GM19452 (cell line): ENCODE results near the gene AMDHD2.

Experiments
- ATAC-seq: cut with Tn5 transposase; IDR thresholded peaks from one replicate; pipeline ENCODE4 v1.9.1; 2021; ENCODE audit not compliant: unreplicated experiment

Gene AMDHD2

GRCh38 chr16:2515180-2515851 is 4.9 kb upstream of the AMDHD2 start:
- no peak for ATAC-seq

GRCh38 chr16:2516391-2517240 is 3.6 kb upstream of the AMDHD2 start:
- ATAC-seq = no peak

GRCh38 chr16:2517954-2518605 is 2.1 kb upstream of the AMDHD2 start:
- no peak for ATAC-seq

GRCh38 chr16:2518823-2519710 is 1.1 kb upstream of the AMDHD2 start:
- ATAC-seq = no peak

GRCh38 chr16:2519711-2520080 is 475 bp upstream of the AMDHD2 start:
- no peak for ATAC-seq

GRCh38 chr16:2520784-2521531 is 787 bp downstream of the AMDHD2 start:
- ATAC-seq = peak; percentile 33

GRCh38 chr16:2523801-2524231 is 3.6 kb downstream of the AMDHD2 start:
- ATAC-seq = no peak

GRCh38 chr16:2524339-2524938 is 4.3 kb downstream of the AMDHD2 start:
- ATAC-seq = no peak

GRCh38 chr16:2526135-2526534 is 6.0 kb downstream of the AMDHD2 start:
- ATAC-seq = no peak

GRCh38 chr16:2527071-2527783 is 7.1 kb downstream of the AMDHD2 start:
- ATAC-seq = no peak

- ATAC-seq = no peak
These were observed 7.6 kb downstream of the AMDHD2 start for GRCh38 chr16:2527784-2528100.

- no peak for ATAC-seq
These were observed 8.2 kb downstream of the AMDHD2 start for GRCh38 chr16:2528161-2529060.

GRCh38 chr16:2529061-2529931 is 9.1 kb downstream of the AMDHD2 start:
- ATAC-seq = no peak

- ATAC-seq = no peak
These were observed 9.9 kb downstream of the AMDHD2 start for GRCh38 chr16:2529961-2530628.

- ATAC-seq = no peak
These were observed 10.6 kb downstream of the AMDHD2 start for GRCh38 chr16:2530629-2531318.

- no peak for ATAC-seq
These were observed 11.2 kb downstream of the AMDHD2 start, which contains the start of gene CEMP1 for GRCh38 chr16:2531371-2531695. CEMP1 (minus strand) TSS chr16:2531408; CDS start chr16:2531073, 335 bp downstream.
